HS-27A (cell line): ENCODE results near the gene DUSP3.

Experiments used
- DNase-seq: peaks from one replicate; pipeline ENCODE4 v3.0.0-alpha.2; 2012; ENCODE audit warnings: low read depth, missing footprints

DUSP3 gene

DNA sequence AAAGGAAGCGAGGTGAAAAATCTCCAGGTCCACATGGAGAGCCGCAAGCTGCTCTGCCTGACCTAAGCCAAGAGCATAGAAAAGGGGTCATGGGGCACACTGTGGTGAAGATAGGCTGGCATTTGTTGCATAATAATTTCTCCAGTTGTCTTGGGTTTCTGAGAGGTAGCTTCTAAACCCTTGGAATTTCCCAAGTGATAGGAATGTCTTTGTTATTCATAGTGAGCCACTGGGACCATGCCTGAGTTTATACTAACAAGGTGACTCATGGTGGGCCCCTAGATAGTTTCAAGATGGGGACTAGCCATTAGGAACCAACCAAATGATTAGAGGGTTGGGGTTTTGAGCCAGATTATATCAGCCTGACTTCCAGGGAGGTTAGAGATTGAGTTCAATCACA is 45.8 kb downstream of the DUSP3 start:
- DNase-seq = peak; percentile 75

DNA sequence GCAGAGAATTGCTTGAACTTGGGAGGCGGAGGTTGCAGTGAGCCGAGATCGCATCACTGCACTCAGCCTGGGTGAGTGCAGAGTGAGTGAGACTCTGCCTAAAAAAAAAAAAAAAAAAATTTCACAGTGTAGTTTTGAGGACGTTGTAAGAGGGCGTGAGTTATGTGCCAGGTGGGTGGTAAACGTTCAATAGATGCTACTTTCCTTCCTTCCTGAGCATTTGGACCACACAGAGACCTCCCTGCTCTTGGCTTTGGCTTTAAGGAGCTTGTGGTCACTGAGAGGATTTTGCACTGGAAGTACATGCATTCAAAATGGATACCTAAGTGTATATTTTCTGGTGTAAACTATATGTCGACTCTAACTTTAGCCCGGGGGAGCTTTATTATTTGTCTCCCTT is 50.7 kb downstream of the DUSP3 start:
- DNase-seq = no peak

DNA sequence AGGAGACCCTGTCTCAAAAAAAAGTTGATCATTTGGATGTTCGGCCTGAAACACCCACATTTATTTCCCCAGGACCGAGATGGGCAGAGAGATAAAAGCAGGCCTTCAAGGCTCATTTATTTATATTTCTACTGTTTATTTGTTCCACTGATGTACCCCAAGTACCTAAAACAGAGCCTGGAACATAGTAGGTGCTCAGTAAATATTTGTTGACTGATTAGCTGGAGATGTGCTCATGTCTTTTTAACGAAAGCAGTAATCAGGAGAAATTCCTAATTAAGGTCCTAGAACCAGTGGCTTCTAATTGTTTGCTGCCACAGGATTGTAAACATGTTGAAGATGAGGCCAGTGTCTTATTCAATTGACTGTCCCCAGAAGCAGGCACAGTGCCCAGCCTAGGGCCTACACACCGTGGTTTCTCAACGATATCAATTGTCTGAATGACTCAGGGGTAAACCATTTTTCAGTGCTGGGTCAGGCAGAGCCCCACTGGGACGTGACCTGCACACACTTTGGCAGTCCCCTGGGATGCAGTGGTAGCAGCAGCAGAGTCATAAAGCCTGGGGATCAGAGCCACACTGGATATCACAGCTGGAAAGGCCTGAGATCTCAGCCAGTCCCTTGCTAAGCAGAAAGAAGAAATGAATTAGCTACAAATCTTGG is 54.9 kb downstream of the DUSP3 start:
- DNase-seq = peak; percentile 46

DNA sequence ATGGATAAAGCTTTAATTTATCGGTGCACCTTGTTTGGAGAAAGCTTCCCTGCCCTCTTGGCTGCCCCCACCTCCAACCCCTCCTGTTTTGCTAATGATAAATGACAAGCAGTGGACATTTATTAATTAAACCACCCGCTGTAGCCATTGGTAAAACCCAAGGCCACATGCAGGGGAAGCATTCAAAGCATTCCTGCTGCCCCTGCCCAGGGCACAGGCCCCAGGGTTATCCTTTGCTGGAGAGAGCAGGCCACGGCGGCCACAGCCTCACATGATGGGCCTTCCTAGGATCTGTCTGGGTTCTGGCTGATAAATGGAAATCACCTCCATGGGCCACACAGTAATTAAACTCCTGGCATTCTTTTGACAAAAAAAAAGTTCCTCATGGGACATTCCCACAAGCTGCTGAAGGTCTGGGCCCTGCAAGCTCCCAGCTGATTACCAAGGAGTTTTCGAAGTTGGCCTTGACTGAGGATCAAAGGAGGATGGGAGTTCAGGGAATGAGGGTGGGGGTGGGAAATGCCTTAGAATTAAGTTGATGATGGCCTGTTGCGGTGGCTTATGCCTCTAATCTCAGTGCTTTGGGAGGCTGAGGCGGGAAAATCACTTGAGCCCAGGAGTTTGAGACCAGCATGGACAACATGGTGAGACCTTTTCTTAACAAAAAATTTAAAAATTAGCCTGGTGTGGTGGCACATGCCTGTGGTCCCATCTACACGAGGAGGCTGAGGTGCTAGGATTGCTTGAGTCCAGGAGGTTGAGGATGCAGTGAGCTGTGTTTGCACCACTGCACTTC is 55.7 kb downstream of the DUSP3 start:
- no peak for DNase-seq

DNA sequence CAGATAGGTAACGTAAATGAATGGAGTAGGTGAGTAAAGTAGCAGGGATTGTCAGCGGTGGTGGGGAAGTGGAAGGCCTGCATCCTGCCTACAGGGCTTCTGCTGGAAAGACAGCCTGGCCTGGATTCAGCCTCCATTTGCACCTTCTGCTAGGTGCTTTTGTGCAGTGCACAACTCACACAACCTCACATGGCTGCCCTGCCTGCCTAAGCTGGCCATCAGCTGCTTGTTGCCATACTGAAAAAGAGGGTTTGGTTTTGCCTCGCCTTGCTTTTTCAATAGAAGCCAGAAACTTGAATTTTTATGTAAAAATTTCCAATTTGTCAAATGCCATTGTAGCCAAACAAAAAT is 56.5 kb downstream of the DUSP3 start:
- no peak for DNase-seq

DNA sequence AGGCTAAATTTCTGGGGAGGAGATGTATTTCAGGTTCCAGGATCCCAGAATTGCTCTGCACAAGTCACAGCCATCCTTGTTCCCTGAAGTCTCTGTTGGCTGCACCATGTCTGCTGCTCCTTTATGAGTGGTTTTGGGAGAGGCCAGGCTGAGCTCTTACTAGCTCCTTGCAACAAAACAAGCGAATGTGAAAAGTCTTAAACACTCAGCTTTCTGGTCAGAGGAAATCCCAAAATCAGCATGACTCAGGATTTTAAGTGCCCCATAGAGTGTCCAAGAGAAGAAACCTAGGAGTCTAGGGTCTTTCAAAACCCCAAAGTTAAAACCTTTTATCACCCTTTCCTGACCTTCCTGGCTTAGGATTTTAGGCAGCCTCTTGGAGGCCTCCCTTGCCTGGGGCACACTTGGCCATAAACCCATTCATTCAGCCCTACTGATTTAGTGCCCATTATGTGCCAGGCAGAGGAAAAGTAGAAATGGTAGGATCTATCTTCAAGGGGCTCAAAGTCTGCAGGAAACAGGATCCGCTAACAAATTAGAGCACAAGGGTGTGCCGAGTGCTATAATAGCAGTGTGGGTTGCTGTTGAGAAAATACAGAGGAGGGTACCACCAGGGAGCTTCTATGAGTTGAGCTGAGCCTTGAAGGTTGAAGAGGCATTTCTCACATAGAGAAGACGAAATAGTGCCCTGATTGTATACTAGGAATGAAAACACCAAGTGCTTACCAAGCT is 57.1 kb downstream of the DUSP3 start:
- no peak for DNase-seq

DNA sequence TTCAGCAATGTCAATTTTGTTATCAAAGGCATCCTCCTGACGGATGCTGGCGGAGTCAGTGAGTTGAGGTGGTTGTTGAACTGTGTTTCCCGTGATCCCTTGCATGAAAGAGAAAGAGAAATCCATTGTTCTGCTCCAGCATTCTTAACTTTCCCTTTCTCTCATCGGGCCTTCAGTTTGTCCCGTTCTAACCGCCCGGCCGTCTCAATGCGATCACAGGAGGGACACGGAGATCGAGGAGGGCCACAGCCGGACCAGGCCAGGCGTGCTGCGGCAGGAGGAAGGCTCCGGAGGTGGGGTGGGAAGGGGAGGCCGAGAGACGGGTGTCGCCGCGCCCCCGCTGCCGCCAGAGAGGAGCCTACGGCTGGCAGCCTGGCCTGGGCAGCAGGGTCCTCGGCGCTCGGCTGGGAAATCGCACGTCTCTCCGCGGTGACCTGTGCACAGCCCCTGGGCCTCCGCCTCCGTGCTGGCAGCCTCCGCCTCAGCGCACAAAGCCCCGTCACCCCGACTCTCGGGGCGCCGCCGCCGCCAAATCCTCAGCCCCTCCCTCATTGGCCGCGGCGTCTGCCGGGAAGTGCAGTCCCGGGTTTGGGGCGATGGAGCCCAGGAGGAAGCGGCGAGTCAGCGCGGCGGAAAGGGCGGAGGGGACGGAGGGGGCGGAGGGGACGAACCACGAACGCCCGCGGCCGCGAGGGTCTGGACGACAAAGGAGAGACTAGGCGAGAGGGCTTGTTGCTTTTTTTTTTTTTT is 58.3 kb downstream of the DUSP3 start:
- no peak for DNase-seq

DNA sequence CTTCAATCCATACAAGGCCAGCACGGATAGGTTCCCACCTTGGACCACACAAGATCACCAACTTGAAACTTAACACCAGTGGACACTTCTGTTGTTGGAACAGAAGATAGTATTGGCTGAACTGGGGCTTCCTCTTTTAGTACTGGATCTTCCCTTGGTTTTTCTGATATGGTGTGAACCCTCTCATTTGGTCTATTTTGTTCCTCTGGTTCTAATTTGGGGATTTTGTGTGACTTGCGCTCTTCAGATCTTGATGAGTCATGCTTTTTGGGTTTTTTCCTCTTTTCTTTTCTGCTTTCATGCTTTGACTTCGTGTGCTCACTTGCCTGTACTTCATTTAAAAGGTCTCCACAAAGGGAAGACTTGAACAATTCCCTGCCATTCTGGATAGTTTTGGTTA is 59.2 kb downstream of the DUSP3 start:
- DNase-seq = no peak

DNA sequence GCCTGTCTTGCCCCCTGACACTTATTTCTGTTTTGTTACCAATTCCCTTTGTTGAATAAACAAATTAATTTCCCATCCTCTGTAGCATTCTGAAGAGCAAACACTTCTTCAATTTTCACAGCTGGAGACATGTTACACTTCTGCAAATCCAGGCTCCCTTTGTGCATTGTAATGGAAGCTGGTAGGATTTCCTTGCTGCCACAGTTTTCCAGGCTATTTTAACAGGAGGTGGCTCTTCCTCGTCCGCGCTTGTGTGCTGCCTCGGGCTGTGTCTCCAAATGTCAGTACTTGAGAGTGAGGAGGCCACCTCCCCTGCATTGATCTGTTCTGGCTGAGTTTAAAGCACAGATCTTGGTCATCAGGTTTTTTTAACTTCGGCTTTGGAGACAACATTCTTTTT is 60.2 kb downstream of the DUSP3 start:
- no peak for DNase-seq

DNA sequence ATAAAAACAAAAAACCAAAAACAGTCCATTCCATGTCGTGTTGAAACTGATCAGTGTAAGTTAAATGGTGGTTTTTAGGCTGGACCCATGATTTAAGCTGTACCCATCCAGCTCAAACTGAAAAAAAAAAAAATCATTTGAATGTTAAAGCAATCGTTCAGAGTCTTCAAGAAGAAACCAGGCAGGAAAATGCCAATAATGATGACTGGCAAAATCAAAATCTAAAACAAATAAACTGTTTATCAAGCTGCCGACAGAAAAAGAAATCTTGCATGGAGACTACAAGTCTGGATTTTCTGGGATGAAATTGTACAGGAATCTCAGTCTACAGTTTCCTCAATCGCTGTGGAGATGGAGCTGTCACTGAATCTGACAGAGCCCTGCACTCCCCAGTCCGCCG is 60.9 kb downstream of the DUSP3 start:
- no peak for DNase-seq
